Stomach (tissue), 9 donors: ENCODE measurements around the gene PLPP4. TPM values are rescaled to one million over a fixed set of nuclear protein-coding genes. Genes with fewer than 3 reads are reported as not detected.

Source experiments
- DNase-seq, 2 donors: peaks; one replicate each; pipeline versions ENCODE4 v3.0.0 to v3.0.0-alpha.2; 2013 to 2019
- H3K27ac ChIP-seq, 5 donors: fragments of 200-600 bp in 4 of 5; sonication (generic) in 4 of 5; one replicate each; pipeline ENCODE4 v1.5.1; 2013 to 2019; ENCODE audit warnings: mild to moderate bottlenecking in 1 of 5, moderate library complexity in 1 of 5
- H3K27me3 ChIP-seq, 3 donors: fragments of 200-600 bp; sonication (generic); one replicate each; pipeline ENCODE4 v1.5.1; 2017 to 2019; ENCODE audit warnings: mixed run types in 1 of 3
- H3K36me3 ChIP-seq, 4 donors: fragments of 200-600 bp; sonication (generic); 1 replicate in 3 of 4; 2 replicates in 1 of 4; pipeline ENCODE4 v1.5.1; 2016 to 2019
- H3K4me1 ChIP-seq, 4 donors: fragments of 200-600 bp; sonication (generic); one replicate each; pipeline ENCODE4 v1.5.1; 2016 to 2019
- H3K4me3 ChIP-seq, 4 donors: fragments of 200-600 bp; sonication (generic) in 3 of 4; one replicate each; pipeline ENCODE4 v1.5.1; 2016 to 2019; ENCODE audit warnings: mild to moderate bottlenecking in 1 of 4
- H3K9me3 ChIP-seq, 4 donors: fragments of 200-600 bp; sonication (generic); one replicate each; pipeline ENCODE4 v1.5.1; 2016 to 2019
- EP300 ChIP-seq: sonication (generic); formaldehyde crosslinking; IDR thresholded peaks from one replicate; pipeline ENCODE4 v1.6.1; 2017; ENCODE audit warnings: antibody characterized with exemption
- POLR2A ChIP-seq, 4 donors: fragments of 450-650 bp; IDR thresholded peaks; one replicate each; pipeline ENCODE4 v1.6.1; 2016; ENCODE audit warnings: antibody characterized with exemption in 4 of 4, control low read depth in 2 of 4, mild to moderate bottlenecking in 1 of 4, moderate library complexity in 1 of 4
- POLR2AphosphoS5 ChIP-seq, 3 donors: sonication (generic); formaldehyde crosslinking; IDR thresholded peaks; one replicate each; pipeline ENCODE4 v1.6.1; 2016; ENCODE audit warnings: antibody characterized with exemption in 3 of 3
- WGBS, 5 donors: extraction: QIAGEN DNeasy Blood & Tissue Kit in 3 of 5; methylation state at CpG; one replicate each; pipeline versions ENCODE4 v1.1.5 to v1.1.7; 2013 to 2018; 5-methylcytosine and 5-hydroxymethylcytosine counted together
- intact Hi-C: fragments of 100-400 bp; cut with DNase I; formaldehyde crosslinking; loops from one replicate; pipeline ENCODE4 v1.15.1; 2023; ENCODE audit warnings: low total_unique reads
- polyA plus RNA-seq, 3 donors: library from polyadenylated mRNA; stranded (reverse); fragments of 200-250 nt; gene quantifications; one replicate each; pipeline ENCODE4 v1.2.3, GENCODE V29; 2013
- total RNA-seq, 5 donors: library from RNA; depleted of rRNA; stranded (reverse); fragments of >200 nt; gene quantifications; one replicate each; pipeline versions ENCODE4 v1.1.0 to v1.2.3, GENCODE V29; 2014 to 2016
- TF ChIP-seq, protein P1 (sequence below), 7 experiments: fragments of 450-650 bp in 4 of 7; fragments of 200-600 bp in 3 of 7; sonication (generic) in 3 of 7; IDR thresholded peaks; one replicate each; pipeline ENCODE4 v1.5.1; 2016 to 2019; ENCODE audit warnings: antibody characterized with exemption in 7 of 7, control low read depth in 2 of 7, mild to moderate bottlenecking in 1 of 7
- donor health status: healthy with polysubstance abuse.
- donor health status: Bipolar disorder and iron deficiency.
- donor health status: healthy.

Gene PLPP4
- total and polyA plus RNA-seq, 8 donors = not detected

DNA sequence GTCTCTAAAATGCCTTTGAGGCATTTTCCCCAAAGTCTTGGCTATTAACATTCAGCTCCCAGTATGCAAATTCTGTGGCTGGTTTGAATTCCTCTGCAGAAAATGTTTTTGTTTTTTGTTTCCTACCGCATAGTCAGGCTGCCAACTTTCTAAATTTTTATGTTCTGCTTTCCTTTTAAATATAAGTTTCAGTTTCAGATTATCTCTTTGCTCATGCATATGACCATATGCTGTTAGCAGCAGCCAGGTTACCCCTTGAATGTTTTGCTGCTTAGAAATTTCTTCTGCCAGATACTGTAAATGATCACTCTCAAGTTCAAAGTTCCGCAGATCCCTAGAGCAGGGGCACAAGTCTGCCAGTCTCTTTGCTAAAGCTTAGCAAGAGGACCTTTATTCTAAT lies 96.9 kb downstream of the PLPP4 start:
- intact Hi-C loops = no loop called here
- 64 to 92% (median 88%) methylated on average over 2 of the region's 2 CpGs for WGBS, 5 donors

DNA sequence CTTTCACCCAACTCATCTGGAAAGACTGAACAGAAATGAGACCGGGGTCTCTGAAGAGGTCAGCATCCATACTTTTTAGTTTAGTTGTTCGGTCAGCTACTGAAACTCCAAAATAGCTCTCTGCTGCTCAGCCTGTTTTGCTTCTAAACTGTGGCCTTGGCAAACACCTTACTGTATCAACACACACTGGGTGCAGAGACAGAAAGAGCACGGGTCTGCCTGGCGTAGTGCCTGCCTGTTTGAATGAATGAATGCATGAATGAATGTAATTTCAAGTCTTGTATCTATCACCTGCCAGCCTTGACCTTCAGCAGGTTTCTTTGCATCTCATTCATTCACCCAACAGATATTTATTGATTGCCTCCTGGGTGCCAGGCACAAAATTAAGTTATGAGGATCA lies 98.4 kb downstream of the PLPP4 start:
- Histone ChIP-seq H3K27me3 (no peaks in the 10 kb centered on the region), H3K4me1 (peaks cover 0 to 11% (median 8%) of the 10 kb centered on the region in 4 donors), H3K36me3 (no peaks in the 10 kb centered on the region), H3K9me3 (peaks cover 0 to 24% (median 11%) of the 10 kb centered on the region in 4 donors), H3K4me3 (no peak overlapping the region), H3K27ac (no peak overlapping the region)
- DNase-seq = peak in 1 of 2 donors; percentile 12
- intact Hi-C loops = no loop called here
- 38 to 69% (median 48%) methylated on average over 4 of the region's 4 CpGs for WGBS, 5 donors
- TF ChIP-seq EP300 (no peak), POLR2AphosphoS5 (IDR thresholded peaks at IDR 0.05) (no peak), POLR2A (IDR thresholded peaks at IDR 0.05) (no peak)
- TF ChIP-seq, protein P1, sequence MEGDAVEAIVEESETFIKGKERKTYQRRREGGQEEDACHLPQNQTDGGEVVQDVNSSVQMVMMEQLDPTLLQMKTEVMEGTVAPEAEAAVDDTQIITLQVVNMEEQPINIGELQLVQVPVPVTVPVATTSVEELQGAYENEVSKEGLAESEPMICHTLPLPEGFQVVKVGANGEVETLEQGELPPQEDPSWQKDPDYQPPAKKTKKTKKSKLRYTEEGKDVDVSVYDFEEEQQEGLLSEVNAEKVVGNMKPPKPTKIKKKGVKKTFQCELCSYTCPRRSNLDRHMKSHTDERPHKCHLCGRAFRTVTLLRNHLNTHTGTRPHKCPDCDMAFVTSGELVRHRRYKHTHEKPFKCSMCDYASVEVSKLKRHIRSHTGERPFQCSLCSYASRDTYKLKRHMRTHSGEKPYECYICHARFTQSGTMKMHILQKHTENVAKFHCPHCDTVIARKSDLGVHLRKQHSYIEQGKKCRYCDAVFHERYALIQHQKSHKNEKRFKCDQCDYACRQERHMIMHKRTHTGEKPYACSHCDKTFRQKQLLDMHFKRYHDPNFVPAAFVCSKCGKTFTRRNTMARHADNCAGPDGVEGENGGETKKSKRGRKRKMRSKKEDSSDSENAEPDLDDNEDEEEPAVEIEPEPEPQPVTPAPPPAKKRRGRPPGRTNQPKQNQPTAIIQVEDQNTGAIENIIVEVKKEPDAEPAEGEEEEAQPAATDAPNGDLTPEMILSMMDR (IDR thresholded peaks at IDR 0.05) = no peak

More for the DNA sequence above, 96.9 kb downstream of the PLPP4 start:
- Histone ChIP-seq H3K36me3 (no peaks in the 10 kb centered on the region), H3K27me3 (no peaks in the 10 kb centered on the region), H3K4me3 (no peak overlapping the region), H3K27ac (no peak overlapping the region), H3K4me1 (peaks cover 0 to 11% (median 8%) of the 10 kb centered on the region in 4 donors), H3K9me3 (peaks cover 0 to 24% (median 11%) of the 10 kb centered on the region in 4 donors)
- no peak for TF ChIP-seq POLR2A (IDR thresholded peaks at IDR 0.05)
- TF ChIP-seq, protein P1 (IDR thresholded peaks at IDR 0.05) = no peak
- TF ChIP-seq POLR2AphosphoS5 (IDR thresholded peaks at IDR 0.05) = no peak
- no peak for TF ChIP-seq EP300
- no peak for DNase-seq

DNA sequence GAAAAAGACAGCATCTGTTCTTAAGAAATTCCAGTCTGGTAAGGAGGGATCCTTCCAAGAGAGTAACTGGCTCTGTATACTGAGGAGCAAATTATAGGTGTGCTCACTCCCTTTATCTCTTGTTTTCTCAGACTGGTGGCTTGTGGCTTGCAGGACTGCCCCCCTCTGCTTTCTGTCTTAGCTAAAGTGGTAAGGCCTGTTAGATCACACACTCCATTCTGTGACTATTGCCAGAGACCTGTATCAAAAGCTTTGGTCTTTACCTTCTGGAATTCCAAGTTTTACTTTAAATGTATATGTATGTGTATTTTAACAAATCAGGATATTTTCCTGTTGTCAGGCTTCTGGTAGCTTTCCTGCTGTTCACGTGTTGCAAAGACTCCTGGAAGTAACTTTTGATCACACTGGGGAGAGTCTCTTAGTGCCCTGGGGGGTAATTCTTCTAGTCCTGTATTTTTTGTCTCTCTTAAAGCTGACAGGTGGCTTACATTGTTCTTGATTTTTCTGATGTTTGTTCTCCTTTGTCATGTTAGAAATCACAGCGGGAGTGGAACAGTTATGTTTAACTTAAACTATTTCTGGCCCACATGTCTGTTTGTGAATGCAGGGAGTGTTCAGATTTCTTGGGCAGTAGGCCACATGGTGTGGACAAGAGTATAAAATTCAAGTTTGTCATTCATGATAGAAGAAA lies 99.0 kb downstream of the PLPP4 start:
- TF ChIP-seq EP300 (no peak), POLR2AphosphoS5 (IDR thresholded peaks at IDR 0.05) (no peak), POLR2A (IDR thresholded peaks at IDR 0.05) (no peak)
- TF ChIP-seq, protein P1 (IDR thresholded peaks at IDR 0.05) = no peak
- peaks cover 0 to 11% (median 8%) of the 10 kb centered on the region in 4 donors for H3K4me1 ChIP-seq
- intact Hi-C loops = no loop called here
- no peak overlapping the region for H3K4me3 ChIP-seq
- no peaks in the 10 kb centered on the region for H3K27me3 ChIP-seq
- H3K36me3 ChIP-seq = no peaks in the 10 kb centered on the region
- WGBS, 5 donors = 14 to 21% (median 16%) methylated on average over 2 of the region's 2 CpGs
- H3K27ac ChIP-seq = no peak overlapping the region
- H3K9me3 ChIP-seq = peaks cover 0 to 24% (median 11%) of the 10 kb centered on the region in 4 donors
- no peak for DNase-seq

DNA sequence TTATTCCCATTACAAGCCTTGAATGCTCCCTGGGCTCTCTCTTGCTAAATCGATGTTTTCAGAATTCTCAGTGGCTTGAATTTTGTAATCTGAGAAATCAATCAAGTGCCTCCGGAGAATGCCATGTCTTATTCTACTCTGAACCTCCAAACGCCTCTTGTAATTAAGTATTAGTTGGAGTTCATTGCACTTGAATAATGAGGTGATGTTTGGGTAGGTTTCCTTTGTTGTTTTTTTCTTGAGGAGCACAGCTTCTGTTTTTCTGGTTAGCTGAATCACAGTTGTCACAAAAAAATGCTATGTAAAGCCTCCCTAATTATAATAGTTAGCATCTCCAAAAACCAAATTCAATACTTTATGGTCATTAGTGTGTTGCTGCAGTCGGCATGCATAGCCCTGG lies 100.3 kb downstream of the PLPP4 start:
- Histone ChIP-seq H3K27ac (no peak overlapping the region), H3K9me3 (peaks cover 0 to 24% (median 11%) of the 10 kb centered on the region in 4 donors), H3K27me3 (no peaks in the 10 kb centered on the region), H3K36me3 (no peaks in the 10 kb centered on the region), H3K4me1 (peaks cover 0 to 11% (median 8%) of the 10 kb centered on the region in 4 donors), H3K4me3 (no peak overlapping the region)
- DNase-seq = no peak
- intact Hi-C loops = no loop called here
- WGBS, 5 donors = 67 to 79% (median 72%) methylated on average over 4 of the region's 4 CpGs
- TF ChIP-seq POLR2AphosphoS5 (IDR thresholded peaks at IDR 0.05) = no peak
- TF ChIP-seq, protein P1 (IDR thresholded peaks at IDR 0.05) = no peak
